HFFc6 (cell line): Measurements from ENCODE around the gene RALGPS1. TPM values are rescaled to one million over a fixed set of nuclear protein-coding genes. Genes with fewer than 3 reads are reported as not detected.

ENCODE experiments used
- DNase-seq: peaks from one replicate; pipeline ENCODE4 v3.0.0-alpha.2; 2018
- H3K27ac Mint-ChIP-seq: 2 replicates; pipeline ENCODE4 v1.8.0; 2020; ENCODE audit warnings: mild to moderate bottlenecking, mixed read lengths
- H3K27me3 Mint-ChIP-seq: 2 replicates; pipeline ENCODE4 v1.8.0; 2021; ENCODE audit warnings: mild to moderate bottlenecking, moderate library complexity, mixed read lengths; ENCODE audit not compliant: insufficient read depth
- H3K36me3 Mint-ChIP-seq: 2 replicates; pipeline ENCODE4 v1.8.0; 2021; ENCODE audit warnings: low read depth, mixed read lengths
- H3K4me1 Mint-ChIP-seq: 2 replicates; pipeline ENCODE4 v1.8.0; 2020; ENCODE audit warnings: low read depth, mixed read lengths
- H3K4me3 Mint-ChIP-seq: 2 replicates; pipeline ENCODE4 v1.8.0; 2020; ENCODE audit warnings: mild to moderate bottlenecking, moderate library complexity, mixed read lengths
- H3K9me3 Mint-ChIP-seq: 2 replicates; pipeline ENCODE4 v1.8.0; 2020; ENCODE audit warnings: mild to moderate bottlenecking, mixed read lengths
- total RNA-seq, 6 experiments: library from RNA; stranded (reverse); fragmentation: NEBNext Ultra II Directional; extraction: Animal tissue kit (Norgen Biotek cat#: 25700); gene quantifications; 2 replicates in 1 of 6; 3 replicates in 5 of 6; pipeline ENCODE4 v1.2.3, GENCODE V29; 2021
- TF ChIP-seq, protein P1 (sequence below): fragments of 200-600 bp; sonication (generic); IDR thresholded peaks from 2 replicates; pipeline ENCODE4 v1.5.0; 2021; ENCODE audit warnings: antibody characterized with exemption, mild to moderate bottlenecking

RALGPS1 gene
- total RNA-seq, 6 experiments from 2014 or later, result 0.68 to 1.6 (median 1.1) TPM

DNA sequence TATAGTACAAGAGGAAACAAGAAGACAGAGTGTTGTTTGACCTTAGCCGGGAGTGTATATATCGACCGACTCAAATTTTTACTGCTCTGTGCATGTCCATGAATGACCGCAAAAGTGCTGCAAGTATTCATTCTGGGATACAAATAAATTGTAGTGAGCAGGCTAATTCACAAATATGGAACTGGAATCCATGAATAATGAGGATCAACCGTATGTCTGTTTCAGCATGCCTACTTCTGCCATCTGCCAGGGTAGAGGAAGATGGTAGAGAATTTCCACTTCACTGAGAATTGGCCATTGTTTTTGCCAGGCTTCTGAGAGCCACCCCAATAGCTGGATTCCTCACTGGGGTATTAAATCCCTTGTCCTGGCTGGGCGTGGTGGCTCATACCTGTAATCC lies 8.5 kb upstream of the RALGPS1 start:
- no peak overlapping the region for H3K4me3 Mint-ChIP-seq
- DNase-seq, result no peak
- no peak overlapping the region for H3K27ac Mint-ChIP-seq
- peaks cover 18% of the 10 kb centered on the region for H3K27me3 Mint-ChIP-seq
- H3K4me1 Mint-ChIP-seq, result no peaks in the 10 kb centered on the region
- TF ChIP-seq, protein P1, sequence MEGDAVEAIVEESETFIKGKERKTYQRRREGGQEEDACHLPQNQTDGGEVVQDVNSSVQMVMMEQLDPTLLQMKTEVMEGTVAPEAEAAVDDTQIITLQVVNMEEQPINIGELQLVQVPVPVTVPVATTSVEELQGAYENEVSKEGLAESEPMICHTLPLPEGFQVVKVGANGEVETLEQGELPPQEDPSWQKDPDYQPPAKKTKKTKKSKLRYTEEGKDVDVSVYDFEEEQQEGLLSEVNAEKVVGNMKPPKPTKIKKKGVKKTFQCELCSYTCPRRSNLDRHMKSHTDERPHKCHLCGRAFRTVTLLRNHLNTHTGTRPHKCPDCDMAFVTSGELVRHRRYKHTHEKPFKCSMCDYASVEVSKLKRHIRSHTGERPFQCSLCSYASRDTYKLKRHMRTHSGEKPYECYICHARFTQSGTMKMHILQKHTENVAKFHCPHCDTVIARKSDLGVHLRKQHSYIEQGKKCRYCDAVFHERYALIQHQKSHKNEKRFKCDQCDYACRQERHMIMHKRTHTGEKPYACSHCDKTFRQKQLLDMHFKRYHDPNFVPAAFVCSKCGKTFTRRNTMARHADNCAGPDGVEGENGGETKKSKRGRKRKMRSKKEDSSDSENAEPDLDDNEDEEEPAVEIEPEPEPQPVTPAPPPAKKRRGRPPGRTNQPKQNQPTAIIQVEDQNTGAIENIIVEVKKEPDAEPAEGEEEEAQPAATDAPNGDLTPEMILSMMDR, result no peak
- peaks cover 7% of the 10 kb centered on the region for H3K9me3 Mint-ChIP-seq
- H3K36me3 Mint-ChIP-seq, result no peaks in the 10 kb centered on the region

DNA sequence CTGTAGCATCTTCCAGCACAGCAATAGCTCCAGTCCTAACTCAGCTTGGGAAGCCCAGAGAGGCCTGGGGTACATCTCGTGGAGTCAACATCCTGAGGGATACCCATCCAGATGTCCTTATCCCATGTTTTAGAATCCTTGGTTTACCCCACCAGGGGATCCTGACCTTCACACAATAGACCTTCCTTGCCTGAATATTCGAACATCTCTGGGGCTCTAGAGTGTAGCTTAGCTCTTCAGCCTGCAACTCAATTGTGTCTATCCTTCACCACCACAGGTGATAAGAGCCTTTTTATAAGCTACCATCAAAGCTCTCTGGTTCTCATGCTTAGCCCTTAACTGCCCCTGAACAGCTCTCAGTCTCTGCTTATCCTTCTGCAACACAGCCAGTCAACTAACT lies 7.5 kb upstream of the RALGPS1 start:
- TF ChIP-seq, protein P1, result no peak
- Mint-ChIP-seq H3K9me3 (no peaks in the 10 kb centered on the region), H3K36me3 (no peaks in the 10 kb centered on the region), H3K27ac (no peak overlapping the region), H3K27me3 (peaks cover 20% of the 10 kb centered on the region), H3K4me3 (no peak overlapping the region), H3K4me1 (no peaks in the 10 kb centered on the region)
- DNase-seq, result no peak

DNA sequence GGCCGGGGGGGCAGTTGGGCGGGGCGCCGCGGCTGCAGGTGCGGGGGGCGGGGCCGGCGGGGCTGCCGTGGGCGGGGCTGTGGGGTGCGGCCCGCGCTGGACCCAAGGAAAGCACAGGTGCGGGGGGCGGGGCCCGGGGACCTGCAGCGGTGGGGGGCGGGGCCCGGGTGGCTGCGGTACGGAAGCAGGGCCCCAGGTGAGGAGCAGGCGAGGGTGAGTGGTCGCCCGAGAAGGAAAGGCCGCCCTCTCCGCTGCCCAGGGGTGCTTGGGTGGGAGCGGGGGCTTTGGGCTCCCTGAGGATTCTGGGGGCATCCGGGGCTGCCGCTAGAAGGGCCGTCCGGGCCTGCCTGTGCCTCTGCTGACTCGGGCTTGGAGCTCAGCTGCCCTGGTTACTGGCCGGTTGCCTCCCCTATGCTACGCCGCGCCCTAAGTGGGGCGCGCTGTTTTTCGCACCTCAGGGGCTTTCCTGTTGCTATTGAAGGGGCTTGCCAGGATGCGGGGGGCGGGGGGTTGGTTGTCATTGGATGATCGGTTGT lies 767 bp downstream of the RALGPS1 start:
- no peak overlapping the region for H3K27ac Mint-ChIP-seq
- H3K36me3 Mint-ChIP-seq, result no peaks in the 10 kb centered on the region
- peaks cover 31% of the 10 kb centered on the region for H3K27me3 Mint-ChIP-seq
- H3K9me3 Mint-ChIP-seq, result no peaks in the 10 kb centered on the region
- 0 out of 2 replicates have a peak, but pooled peaks cover 5% of the 10 kb centered on the region for H3K4me1 Mint-ChIP-seq
- DNase-seq, result no peak
- peak overlapping the region; percentile 63 for H3K4me3 Mint-ChIP-seq
- TF ChIP-seq, protein P1, result no peak

DNA sequence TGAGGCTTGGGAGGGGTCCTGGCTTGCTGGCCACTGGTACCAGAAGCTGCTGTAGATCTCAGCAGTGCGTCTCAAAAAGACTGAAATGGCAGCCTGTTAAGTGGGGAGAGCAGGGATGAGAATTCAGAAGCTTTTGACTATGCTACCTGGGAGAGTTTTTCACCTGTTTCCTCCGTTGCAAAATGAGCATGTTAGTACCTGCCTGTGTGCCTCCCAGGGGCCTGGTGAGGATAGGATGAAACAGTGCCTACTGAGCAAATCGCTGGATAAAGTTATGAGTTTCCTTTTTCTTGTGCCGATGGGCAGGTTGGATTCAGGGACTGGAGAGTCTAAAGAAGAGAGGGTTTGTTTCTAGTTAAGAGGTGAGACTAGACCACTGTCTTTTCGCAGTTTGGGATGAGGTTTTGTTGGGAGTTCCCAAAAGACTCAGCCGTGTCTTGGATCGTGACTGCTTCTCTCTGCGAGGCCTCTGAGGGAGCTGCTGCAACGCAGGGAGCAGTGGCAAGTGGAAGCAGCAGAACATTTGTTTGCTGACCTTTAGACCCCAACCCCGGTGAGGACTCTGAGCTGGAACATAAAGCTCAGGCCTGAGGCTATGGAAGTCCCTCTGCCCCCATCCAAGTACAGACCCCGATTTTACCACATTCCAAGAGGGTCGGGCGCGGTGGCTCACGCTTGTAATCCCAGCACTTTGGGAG lies 1.4 kb downstream of the RALGPS1 start:
- no peaks in the 10 kb centered on the region for H3K36me3 Mint-ChIP-seq
- 0 out of 2 replicates have a peak, but pooled peaks cover 5% of the 10 kb centered on the region for H3K4me1 Mint-ChIP-seq
- DNase-seq, result no peak
- H3K27me3 Mint-ChIP-seq, result peaks cover 31% of the 10 kb centered on the region
- peak overlapping the region; percentile 63 for H3K4me3 Mint-ChIP-seq
- TF ChIP-seq, protein P1, result no peak
- no peak overlapping the region for H3K27ac Mint-ChIP-seq
- H3K9me3 Mint-ChIP-seq, result no peaks in the 10 kb centered on the region

DNA sequence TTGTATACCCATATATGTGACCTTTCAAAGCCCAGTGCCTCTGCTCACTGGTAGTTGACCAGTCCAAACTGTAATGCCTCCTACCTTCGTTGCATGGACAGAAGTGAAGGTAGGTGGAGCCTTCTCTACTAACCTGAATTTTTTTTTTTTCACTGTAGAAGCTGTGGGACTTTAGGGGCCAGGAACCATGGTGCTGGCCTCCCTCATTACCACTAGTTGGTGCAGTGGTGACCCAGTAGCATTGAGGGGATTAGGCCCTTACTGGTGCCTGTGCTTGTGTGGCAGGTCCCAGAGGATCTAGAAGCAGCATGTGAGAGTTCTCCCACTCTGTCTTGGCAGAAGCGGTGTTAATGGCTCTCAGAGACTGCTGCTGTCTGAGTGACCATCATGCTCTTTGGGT lies 2.3 kb downstream of the RALGPS1 start:
- Mint-ChIP-seq H3K4me1 (0 out of 2 replicates have a peak, but pooled peaks cover 5% of the 10 kb centered on the region), H3K36me3 (no peaks in the 10 kb centered on the region), H3K9me3 (no peaks in the 10 kb centered on the region), H3K27ac (no peak overlapping the region), H3K4me3 (no peak overlapping the region), H3K27me3 (peaks cover 31% of the 10 kb centered on the region)
- no peak for DNase-seq
- TF ChIP-seq, protein P1, result no peak
